ENCODE measurements around the gene THSD7A. TPM values are rescaled to one million over a fixed set of nuclear protein-coding genes. Genes with fewer than 3 reads are reported as not detected.

THSD7A gene
- total RNA-seq, 2 experiments from 2014 or later, result not detected

DNA sequence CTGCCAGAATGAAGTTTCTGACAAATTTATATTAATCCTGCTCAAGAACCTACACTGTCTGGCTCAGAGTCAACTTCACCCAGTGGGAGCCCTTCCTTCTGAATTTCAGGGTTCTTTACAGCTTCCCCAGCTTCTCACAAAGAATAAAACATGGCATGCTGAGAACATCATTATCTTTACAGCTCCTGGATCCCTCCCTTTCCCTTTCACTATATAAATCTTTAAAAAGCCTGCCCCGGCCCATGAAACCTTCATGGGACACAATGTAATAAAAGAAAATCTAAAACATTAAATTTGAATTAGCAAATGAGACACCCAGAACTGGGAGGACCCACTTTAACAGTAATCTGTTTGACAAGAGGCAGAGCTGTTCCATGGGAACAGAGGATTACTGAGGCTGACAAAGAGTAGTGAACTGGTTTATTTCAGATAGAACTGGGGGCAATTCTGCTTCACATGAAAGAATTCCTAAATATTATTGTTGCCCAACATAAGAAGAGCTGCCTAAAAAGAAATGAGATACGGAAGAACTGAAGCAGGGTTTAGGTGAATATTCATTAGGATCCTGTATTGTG is 222.8 kb downstream of the THSD7A start:
- DNase-seq (no peak), ATAC-seq (no peak)
- Mint-ChIP-seq H3K4me3 (no peak overlapping the region), H3K4me1 (no peaks in the 10 kb centered on the region), H3K36me3 (no peaks in the 10 kb centered on the region), H3K27ac (no peak overlapping the region), H3K9me3 (ENCODE audit: low read depth) (no peaks in the 10 kb centered on the region), H3K27me3 (no peaks in the 10 kb centered on the region)
- CTCF ChIA-PET, result no interaction called here

DNA sequence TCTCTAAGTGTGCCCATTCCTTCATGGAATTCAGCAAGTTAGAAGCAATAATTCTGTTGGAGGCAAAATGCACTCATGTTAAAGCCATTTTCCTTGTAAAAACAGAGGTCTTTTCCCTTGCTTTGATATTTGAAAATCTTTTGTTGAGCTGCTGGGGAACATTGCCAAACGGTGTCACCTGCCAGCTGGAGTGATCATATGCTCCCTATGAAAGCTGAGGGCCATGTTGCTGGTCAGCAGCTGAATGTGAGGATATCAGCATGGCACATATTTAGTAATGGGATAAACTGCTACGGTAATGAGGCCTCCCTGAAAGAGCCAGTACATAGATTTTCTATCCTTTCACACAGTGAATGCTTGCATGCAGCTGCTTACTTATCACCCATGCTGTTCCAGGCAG is 224.3 kb downstream of the THSD7A start:
- Mint-ChIP-seq H3K27ac (no peak overlapping the region), H3K4me1 (no peaks in the 10 kb centered on the region), H3K9me3 (ENCODE audit: low read depth) (peaks cover under 1% of the 10 kb centered on the region), H3K4me3 (no peak overlapping the region), H3K27me3 (no peaks in the 10 kb centered on the region), H3K36me3 (no peaks in the 10 kb centered on the region)
- no peak for ATAC-seq
- DNase-seq, result no peak
- CTCF ChIA-PET, result no interaction called here

GRCh38 chr7:11605749-11606148 is 226.2 kb downstream of the THSD7A start:
- Mint-ChIP-seq H3K4me1 (no peaks in the 10 kb centered on the region), H3K36me3 (no peaks in the 10 kb centered on the region), H3K27me3 (no peaks in the 10 kb centered on the region), H3K4me3 (no peak overlapping the region), H3K9me3 (ENCODE audit: low read depth) (peaks cover 6% of the 10 kb centered on the region), H3K27ac (no peak overlapping the region)
- no peak for DNase-seq
- ATAC-seq, result no peak
- CTCF ChIA-PET, result no interaction called here

DNA sequence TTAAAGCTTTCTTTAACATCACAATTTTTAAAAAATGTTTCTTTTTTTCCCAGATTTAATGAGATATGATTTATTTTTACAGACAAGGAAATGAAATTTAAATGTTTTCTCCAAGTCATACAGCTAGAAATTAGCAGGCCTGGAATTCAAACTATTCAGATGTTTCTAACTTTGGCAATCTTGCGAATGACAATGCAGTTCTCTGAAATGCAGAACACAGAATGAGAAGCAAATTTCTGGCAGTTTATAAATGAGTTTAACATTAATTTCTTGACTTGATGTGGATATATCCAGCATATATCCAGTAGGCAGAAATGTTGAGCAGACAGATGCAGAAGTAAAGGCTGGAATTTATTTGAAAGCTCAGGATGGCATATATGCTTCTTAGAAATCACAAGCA is 227.5 kb downstream of the THSD7A start:
- Mint-ChIP-seq H3K9me3 (ENCODE audit: low read depth) (peaks cover 9% of the 10 kb centered on the region), H3K27ac (no peak overlapping the region), H3K36me3 (no peaks in the 10 kb centered on the region), H3K27me3 (no peaks in the 10 kb centered on the region), H3K4me1 (no peaks in the 10 kb centered on the region), H3K4me3 (no peak overlapping the region)
- CTCF ChIA-PET, result no interaction called here
- DNase-seq, result no peak
- ATAC-seq, result no peak

DNA sequence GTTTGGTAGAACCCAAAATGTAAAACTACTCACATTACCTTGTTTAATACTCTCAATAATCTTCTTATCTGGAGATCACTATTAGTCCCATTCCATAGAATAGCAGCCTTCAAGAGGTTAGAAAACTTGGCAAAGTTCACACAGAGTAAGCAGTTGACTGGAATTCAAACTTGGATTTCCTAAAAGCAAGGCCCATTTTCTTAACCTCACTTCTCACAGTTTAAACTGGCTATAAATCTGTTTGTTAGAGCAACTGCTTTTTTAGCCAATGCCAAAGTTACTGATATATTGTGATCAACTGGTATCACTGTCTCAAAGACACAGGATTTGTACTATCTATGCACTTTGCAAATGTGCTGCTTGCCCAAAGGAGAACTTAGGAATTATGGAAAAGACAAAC is 230.2 kb downstream of the THSD7A start:
- Mint-ChIP-seq H3K27me3 (no peaks in the 10 kb centered on the region), H3K9me3 (ENCODE audit: low read depth) (peaks cover 11% of the 10 kb centered on the region), H3K27ac (no peak overlapping the region), H3K4me1 (no peaks in the 10 kb centered on the region), H3K4me3 (no peak overlapping the region), H3K36me3 (no peaks in the 10 kb centered on the region)
- DNase-seq (no peak), ATAC-seq (no peak)
- CTCF ChIA-PET, result no interaction called here

DNA sequence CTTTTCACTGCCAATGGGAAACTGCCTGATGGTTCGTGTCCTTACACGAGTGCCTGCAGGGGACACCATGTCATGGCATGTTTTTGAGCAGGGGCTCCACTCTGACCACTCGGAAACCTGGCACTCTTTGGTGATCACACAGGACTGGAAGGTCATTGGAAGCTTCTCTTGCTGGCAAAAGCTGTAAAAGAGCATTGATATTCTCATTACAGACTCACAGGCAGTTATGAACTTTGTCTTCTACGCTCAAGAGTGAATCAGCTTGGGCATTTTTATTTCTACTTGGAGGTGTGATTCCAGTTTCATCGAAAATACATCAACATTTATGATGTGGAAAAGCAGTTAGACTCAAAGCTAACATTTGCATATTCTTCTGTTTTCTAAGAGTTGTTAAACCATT is 238.7 kb downstream of the THSD7A start:
- Mint-ChIP-seq H3K27ac (no peak overlapping the region), H3K4me1 (no peaks in the 10 kb centered on the region), H3K27me3 (no peaks in the 10 kb centered on the region), H3K9me3 (ENCODE audit: low read depth) (peaks cover 2% of the 10 kb centered on the region), H3K36me3 (no peaks in the 10 kb centered on the region), H3K4me3 (no peak overlapping the region)
- DNase-seq (no peak), ATAC-seq (no peak)
- CTCF ChIA-PET, result no interaction called here

DNA sequence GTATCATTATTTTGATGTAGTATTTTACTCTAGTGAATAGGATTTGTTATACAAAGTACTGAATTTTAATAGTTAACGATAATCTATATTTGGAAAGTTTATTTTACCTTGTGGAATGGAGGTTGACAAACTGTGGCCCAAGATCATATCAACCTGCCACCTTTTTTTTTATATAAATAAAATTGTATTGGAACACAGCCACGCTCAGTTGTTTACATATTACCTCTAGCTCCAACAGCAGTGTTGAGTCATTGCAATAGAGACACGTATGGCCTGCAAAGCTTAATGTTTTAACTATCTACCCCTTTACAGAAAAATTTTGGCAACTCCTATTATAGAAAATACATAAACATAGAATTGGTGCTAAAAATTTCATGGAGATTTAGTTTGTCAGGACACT is 239.3 kb downstream of the THSD7A start:
- CTCF ChIA-PET, result no interaction called here
- Mint-ChIP-seq H3K4me1 (no peaks in the 10 kb centered on the region), H3K9me3 (ENCODE audit: low read depth) (no peaks in the 10 kb centered on the region), H3K27ac (no peak overlapping the region), H3K36me3 (no peaks in the 10 kb centered on the region), H3K27me3 (no peaks in the 10 kb centered on the region), H3K4me3 (no peak overlapping the region)
- DNase-seq, result no peak
- ATAC-seq, result no peak

DNA sequence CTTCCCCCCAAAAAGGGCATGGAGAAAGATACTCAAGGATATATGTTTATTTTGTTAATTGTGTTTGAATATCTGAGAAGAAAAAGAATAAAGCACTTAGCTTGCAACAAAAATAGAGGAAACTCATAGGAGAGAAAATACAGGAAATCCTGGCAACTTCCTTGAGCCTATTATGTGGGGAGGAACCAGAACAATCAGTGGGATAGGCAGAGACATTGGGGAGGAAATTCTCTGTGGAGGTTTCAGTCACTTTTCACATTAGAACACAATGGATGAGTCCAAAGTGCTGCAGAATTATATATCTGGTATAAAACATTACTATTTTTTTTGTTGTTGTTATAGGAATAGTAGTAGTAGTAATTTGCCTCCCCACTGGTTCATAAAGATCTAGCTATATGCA is 240.1 kb downstream of the THSD7A start:
- Mint-ChIP-seq H3K27me3 (no peaks in the 10 kb centered on the region), H3K36me3 (no peaks in the 10 kb centered on the region), H3K4me1 (no peaks in the 10 kb centered on the region), H3K4me3 (no peak overlapping the region), H3K9me3 (ENCODE audit: low read depth) (no peaks in the 10 kb centered on the region), H3K27ac (no peak overlapping the region)
- CTCF ChIA-PET, result no interaction called here
- ATAC-seq (no peak), DNase-seq (no peak)

- Mint-ChIP-seq H3K36me3 (no peaks in the 10 kb centered on the region), H3K4me1 (no peaks in the 10 kb centered on the region), H3K4me3 (no peak overlapping the region), H3K27me3 (no peaks in the 10 kb centered on the region), H3K9me3 (ENCODE audit: low read depth) (no peaks in the 10 kb centered on the region), H3K27ac (no peak overlapping the region)
- no peak for DNase-seq
- CTCF ChIA-PET, result no interaction called here
- ATAC-seq, result no peak
Measured at GRCh38 chr7:11591055-11591633, 240.9 kb downstream of the THSD7A start.

DNA sequence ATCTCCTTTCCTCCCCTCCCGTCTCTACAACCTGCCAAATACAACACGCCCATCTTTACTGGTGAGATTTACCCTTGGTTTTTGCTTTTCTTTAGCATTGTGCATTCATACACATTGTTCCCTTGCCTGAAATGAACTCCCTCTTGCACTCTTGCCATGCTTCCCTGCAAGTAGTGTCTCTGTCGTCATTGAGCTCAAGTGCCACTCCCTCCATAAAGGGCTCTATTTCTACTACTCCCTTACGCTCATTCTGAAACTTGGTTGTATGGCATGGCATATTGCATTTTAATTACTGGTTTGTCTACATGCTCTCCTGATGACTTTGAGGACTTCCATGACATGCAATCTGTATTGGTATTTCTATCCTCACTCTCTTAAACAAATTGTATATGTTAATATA is 242.7 kb downstream of the THSD7A start:
- H3K27me3 Mint-ChIP-seq, result no peaks in the 10 kb centered on the region
- DNase-seq (no peak), ATAC-seq (no peak)
- no peak overlapping the region for H3K27ac Mint-ChIP-seq
- H3K4me3 Mint-ChIP-seq, result no peak overlapping the region
- H3K4me1 Mint-ChIP-seq, result no peaks in the 10 kb centered on the region
- CTCF ChIA-PET, result no interaction called here
- H3K9me3 Mint-ChIP-seq (ENCODE audit: low read depth), result no peaks in the 10 kb centered on the region
- H3K36me3 Mint-ChIP-seq, result no peaks in the 10 kb centered on the region

- no peaks in the 10 kb centered on the region for H3K4me1 Mint-ChIP-seq
- CTCF ChIA-PET, result no interaction called here
- ATAC-seq (no peak), DNase-seq (no peak)
- no peaks in the 10 kb centered on the region for H3K9me3 Mint-ChIP-seq (ENCODE audit: low read depth)
- H3K27ac Mint-ChIP-seq, result no peak overlapping the region
- H3K4me3 Mint-ChIP-seq, result no peak overlapping the region
- no peaks in the 10 kb centered on the region for H3K27me3 Mint-ChIP-seq
- H3K36me3 Mint-ChIP-seq, result no peaks in the 10 kb centered on the region
Measured at GRCh38 chr7:11587814-11588213, 244.2 kb downstream of the THSD7A start.

- DNase-seq, result no peak
- H3K4me3 Mint-ChIP-seq, result no peak overlapping the region
- H3K27ac Mint-ChIP-seq, result no peak overlapping the region
- no peaks in the 10 kb centered on the region for H3K9me3 Mint-ChIP-seq (ENCODE audit: low read depth)
- H3K36me3 Mint-ChIP-seq, result no peaks in the 10 kb centered on the region
- no peaks in the 10 kb centered on the region for H3K27me3 Mint-ChIP-seq
- H3K4me1 Mint-ChIP-seq, result no peaks in the 10 kb centered on the region
- ATAC-seq, result no peak
- CTCF ChIA-PET, result no interaction called here
Measured at GRCh38 chr7:11587048-11587447, 244.9 kb downstream of the THSD7A start.

DNA sequence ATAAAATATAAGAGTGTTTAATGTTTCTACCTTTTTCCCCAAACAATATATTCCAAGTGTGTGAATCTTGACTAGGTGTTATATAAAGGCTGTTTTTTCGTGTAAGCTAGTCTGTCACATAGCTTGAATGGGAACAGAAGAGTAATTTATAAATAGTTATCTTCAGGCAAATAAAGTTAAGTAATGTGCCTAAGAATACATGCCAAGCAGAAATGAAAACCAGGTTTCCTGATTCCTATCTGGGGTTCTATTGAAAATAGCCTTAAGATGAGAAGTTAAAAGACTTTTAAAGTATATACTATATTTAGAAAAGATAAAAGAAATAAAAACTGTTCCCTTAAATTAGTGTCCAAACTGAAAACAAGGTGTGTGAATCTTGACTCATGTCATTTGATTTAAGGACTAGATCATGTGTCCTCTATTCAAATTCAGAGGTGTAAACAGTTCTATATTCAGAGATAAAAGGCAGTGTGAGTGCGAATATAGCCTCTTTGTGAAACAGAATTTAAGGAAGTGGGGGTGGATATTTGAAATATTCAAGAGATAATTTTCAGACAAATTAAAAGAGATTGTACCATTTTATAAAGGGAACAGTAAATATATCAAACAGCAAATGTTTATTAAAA is 247.5 kb downstream of the THSD7A start:
- no peaks in the 10 kb centered on the region for H3K36me3 Mint-ChIP-seq
- DNase-seq (no peak), ATAC-seq (no peak)
- CTCF ChIA-PET, result interaction anchor here (0.7 kb wide), 1 partner anchor 26 kb away, joined by 3 read pairs; no protein-coding TSS in a partner anchor
- no peak overlapping the region for H3K27ac Mint-ChIP-seq
- H3K4me1 Mint-ChIP-seq, result no peaks in the 10 kb centered on the region
- H3K27me3 Mint-ChIP-seq, result no peaks in the 10 kb centered on the region
- no peaks in the 10 kb centered on the region for H3K9me3 Mint-ChIP-seq (ENCODE audit: low read depth)
- H3K4me3 Mint-ChIP-seq, result no peak overlapping the region

DNA sequence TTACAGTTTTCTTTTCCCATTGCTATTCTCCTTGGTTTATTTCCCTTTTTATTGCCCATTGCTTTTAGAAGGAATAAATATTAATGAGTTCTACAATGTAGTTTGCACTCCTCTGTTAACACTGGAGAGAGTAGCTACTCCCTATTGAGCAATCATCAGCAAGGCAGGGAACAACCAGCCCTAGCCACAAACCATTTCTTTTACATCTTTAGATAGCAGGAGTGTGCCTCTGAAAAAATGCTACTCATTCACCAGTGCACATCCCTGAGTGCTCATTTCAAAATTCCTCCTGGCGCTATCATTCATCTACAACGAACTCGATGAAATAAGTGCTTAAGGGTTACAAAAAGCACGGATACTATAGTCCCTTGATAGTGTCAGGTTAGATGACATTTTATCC is 252.9 kb downstream of the THSD7A start:
- Mint-ChIP-seq H3K36me3 (no peaks in the 10 kb centered on the region), H3K9me3 (ENCODE audit: low read depth) (no peaks in the 10 kb centered on the region), H3K4me1 (no peaks in the 10 kb centered on the region), H3K27ac (no peak overlapping the region), H3K27me3 (no peaks in the 10 kb centered on the region), H3K4me3 (no peak overlapping the region)
- no peak for DNase-seq
- CTCF ChIA-PET, result no interaction called here
- ATAC-seq, result no peak

Measured in activated CD8-positive, alpha-beta memory T cell treated with anti-CD3 and anti-CD28 coated beads, Interleukin-2, amount 10 ng/mL, durations not matched to agents 7 days and 5 days (primary cell).